GM11168 (cell line): Measurements from ENCODE around the gene RAP1A.
"Not testable (repeated sequence)": the region's sequence is repeated elsewhere in the genome, so short reads cannot be mapped to it uniquely, and the experiment has no call there.

ENCODE experiments used
- in situ Hi-C: fragments of 300-500 bp; cut with MboI; formaldehyde crosslinking; loops from one replicate; pipeline ENCODE4 v1.12.0; 2022; ENCODE audit warnings: low sequenced_read_pairs; ENCODE audit not compliant: unreplicated experiment

The RAP1A gene

GRCh38 chr1:111624382-111624781 is 4.8 kb downstream of the RAP1A start:
- in situ Hi-C loops: no loop called here

DNA sequence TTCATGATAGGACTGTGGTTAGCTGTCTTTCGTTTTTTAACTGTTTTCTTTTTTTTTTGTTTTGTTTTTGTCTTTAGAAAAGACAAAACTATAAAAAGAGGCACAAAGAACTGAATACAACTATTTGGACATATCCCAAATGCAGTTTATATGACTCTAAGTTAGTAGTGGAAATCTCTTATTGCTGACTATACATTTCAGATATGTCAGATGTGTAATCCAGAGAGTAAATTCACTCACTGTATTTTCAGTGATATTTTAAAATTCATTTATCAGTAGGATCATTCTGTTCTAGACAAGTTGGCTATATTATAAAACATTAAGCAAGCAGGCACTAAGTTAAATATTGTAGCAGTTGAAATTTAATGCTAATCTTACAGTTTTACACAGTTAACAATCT is 5.7 kb downstream of the RAP1A start:
- in situ Hi-C loops: no loop called here

GRCh38 chr1:111628153-111628552 is 8.6 kb downstream of the RAP1A start:
- in situ Hi-C loops: no loop called here

DNA sequence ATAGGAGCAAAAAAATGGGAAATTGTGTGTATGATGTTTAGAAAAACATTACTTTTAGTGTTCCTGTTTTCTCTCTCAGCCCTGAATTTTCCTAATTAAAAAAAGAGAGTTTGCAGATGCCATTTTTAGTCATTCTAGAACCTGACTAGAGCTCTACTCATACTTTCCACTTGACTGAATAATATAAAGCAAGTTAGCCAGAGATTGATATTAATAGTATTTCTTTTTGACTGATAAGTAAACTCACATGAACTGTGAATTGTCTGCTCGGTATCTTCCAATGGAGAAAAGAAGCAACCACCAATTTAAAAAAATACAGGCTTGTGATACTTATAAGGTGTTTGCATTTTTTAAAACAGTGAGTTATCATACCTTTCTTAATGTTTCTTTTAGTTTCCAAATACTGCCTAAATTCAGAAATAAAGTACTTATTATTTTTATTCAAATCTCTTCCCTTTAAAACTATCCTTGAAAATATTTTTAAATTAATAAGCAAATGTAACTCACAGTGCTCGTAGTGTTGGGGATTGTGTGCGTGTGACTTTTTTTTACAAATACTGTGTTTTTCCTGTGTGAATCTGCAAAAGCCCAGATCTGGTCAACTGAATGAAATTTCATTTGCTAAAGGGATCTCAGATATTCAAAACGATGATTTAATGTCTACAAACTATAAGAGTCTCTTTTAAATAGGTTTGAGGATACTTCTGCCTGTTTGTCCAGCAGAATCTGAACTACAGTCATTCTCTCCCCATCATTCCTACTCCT is 9.8 kb downstream of the RAP1A start:
- in situ Hi-C loops: no loop called here

DNA sequence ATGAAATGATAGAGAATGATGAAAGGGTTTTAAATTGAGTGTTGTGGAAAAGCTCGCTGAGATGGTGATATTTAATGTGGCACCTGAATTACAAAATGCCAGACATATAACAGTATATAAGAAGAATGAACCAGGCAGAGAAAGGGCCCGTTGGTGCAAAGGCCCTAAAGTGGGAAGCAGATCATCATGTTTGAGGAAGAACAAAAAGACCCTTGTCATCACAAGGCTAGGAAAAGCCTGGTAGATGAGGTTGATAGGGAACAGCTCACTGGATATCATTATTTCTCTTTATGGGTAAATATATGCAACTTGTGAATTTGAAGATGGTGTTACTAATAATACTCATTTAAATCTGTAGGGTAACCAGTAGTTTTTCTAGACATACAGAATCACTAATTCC is 11.0 kb downstream of the RAP1A start:
- in situ Hi-C loops: no loop called here

DNA sequence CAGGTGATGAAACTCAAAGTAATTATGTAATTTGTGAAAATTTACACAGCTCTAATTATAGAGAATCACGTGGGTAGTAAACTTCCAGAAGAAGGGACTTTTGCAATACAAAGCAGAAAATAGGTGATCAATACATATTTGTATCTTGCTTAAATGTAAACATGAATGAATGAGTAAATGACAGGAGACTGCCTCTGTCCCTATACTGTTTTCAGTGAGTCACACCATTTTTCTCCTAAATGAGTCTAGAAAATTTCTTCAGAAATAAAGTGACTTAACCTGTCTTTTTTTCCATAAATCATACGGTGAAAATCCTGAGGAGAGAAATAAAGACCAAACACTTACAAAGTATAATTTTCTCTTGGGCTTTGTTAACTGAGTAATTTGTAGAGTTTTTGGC is 11.9 kb downstream of the RAP1A start:
- in situ Hi-C loops: no loop called here

DNA sequence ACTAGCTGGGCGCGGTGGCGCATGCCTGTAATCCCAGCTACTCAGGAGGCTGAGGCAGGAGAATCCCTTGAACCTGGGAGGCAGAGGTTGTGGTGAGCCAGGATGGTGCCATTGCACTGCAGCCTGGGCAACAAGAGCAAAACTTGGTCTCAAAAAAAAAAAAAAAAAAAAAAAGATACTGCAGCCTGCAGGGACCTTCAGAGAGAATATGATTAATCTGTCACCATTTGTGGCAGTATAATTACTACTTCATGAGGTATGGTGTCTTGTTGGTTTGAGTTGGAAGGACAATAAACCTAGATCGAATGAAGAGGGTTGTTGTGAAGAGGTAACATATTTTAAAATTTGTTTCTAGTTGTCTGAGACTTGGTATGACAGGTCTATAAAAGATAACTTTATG is 13.2 kb downstream of the RAP1A start:
- in situ Hi-C loops: not testable (repeated sequence)

GRCh38 chr1:111633736-111634247 is 14.2 kb downstream of the RAP1A start:
- in situ Hi-C loops: no loop called here

- in situ Hi-C loops: no loop called here
These were observed 15.9 kb downstream of the RAP1A start for GRCh38 chr1:111635324-111636009.

- in situ Hi-C loops: no loop called here
These were observed 18.7 kb downstream of the RAP1A start for GRCh38 chr1:111638320-111638719.

DNA sequence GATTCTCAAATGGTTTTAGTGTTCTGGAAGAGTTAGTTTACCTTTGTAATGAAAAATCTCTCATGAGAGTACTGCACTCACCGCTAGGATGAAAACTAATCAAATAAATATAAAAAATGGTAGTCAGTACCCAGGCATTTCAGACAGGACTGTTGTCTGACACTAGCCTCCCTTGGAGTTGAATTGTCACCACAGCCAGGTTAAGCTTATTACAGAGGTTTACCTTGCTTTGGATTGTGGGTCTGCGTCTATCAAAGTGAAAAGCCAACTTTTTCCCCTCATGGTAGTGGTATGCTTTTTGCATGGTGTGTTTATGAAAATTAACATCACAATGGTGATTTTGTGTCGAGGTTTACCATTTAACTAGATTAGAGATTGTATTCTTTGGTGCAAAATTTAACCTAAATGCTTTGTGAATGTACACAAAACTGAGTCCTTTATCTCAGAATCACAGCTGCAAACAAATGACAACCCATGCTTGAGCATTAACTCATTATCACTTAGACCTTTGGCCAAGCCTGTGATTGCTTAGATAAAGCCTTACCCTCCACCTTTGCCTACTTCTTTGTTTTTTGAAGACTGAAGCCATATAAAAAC is 20.1 kb downstream of the RAP1A start:
- in situ Hi-C loops: no loop called here

DNA sequence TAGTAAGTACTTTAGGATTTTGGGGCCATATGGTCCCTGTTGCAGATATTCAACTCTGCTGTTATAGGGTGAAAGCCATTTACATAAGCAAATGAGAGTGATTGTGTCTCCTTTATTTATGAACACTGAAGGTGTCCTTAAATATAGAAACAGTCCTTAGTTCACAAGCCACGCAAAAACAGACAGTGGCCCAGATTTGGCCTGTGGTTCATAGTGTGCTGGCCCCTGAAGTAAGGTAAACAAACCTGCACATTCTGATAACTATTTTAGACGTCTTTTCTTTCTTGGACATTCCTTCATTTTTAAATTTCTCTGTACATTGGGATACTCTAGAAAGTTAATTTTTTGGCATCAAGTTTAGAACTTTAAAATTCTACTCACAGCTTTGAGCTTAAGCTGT is 23.5 kb downstream of the RAP1A start:
- in situ Hi-C loops: no loop called here

- in situ Hi-C loops: no loop called here
These were observed 24.1 kb downstream of the RAP1A start for GRCh38 chr1:111643696-111644095.

GRCh38 chr1:111644506-111644905 is 24.9 kb downstream of the RAP1A start:
- in situ Hi-C loops: no loop called here

GRCh38 chr1:111647736-111648135 is 28.1 kb downstream of the RAP1A start:
- in situ Hi-C loops: no loop called here

GRCh38 chr1:111648806-111649205 is 29.2 kb downstream of the RAP1A start:
- in situ Hi-C loops: no loop called here

- in situ Hi-C loops: no loop called here
These were observed 29.6 kb downstream of the RAP1A start for GRCh38 chr1:111649227-111649626.

GRCh38 chr1:111649648-111650047 is 30.1 kb downstream of the RAP1A start:
- in situ Hi-C loops: no loop called here

DNA sequence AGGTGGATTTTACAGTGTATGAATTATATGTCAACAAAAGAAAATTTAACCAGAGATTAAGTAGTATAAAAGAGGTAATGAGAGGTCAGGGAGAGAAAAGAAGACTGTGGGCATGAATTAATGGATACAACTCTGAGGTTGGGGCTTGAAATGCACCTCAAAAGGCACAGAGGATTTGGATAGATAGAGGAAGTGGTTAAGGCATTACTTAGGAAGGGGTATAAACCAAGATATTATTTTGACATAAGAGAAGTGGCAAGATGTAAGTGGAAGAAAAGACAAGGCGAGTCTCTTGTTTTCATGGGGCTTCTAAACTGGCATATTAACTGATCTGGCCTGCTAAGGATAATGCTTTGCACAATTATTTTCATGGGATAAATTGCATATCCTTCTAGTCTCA is 34.1 kb downstream of the RAP1A start:
- in situ Hi-C loops: no loop called here

- in situ Hi-C loops: no loop called here
These were observed 35.2 kb downstream of the RAP1A start for GRCh38 chr1:111654839-111655238.
